G401 (cell line): ENCODE measurements around the gene SVBP. TPM values are rescaled to one million over a fixed set of nuclear protein-coding genes. Genes with fewer than 3 reads are reported as not detected.
"Not testable (repeated sequence)": the region's sequence is repeated elsewhere in the genome, so short reads cannot be mapped to it uniquely, and the experiment has no call there.

Experiments
- DNase-seq: peaks from one replicate; pipeline ENCODE4 v3.0.0-alpha.2; 2015; ENCODE audit warnings: low spot score
- in situ Hi-C: cut with HindIII; loops from 2 replicates; pipeline ENCODE4 v1.10.0; 2016; ENCODE audit warnings: low sequenced_read_pairs, mixed read lengths
- total RNA-seq: library from RNA; depleted of rRNA; stranded (reverse); fragments of >200 nt; shearing (Covaris generic); gene quantifications from 2 replicates; pipeline ENCODE4 v1.2.3, GENCODE V29; 2014; rRNA removed

SVBP gene, protein sequence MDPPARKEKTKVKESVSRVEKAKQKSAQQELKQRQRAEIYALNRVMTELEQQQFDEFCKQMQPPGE
- 19.9 and 20.8 TPM in 2 replicates for total RNA-seq

- DNase-seq, result peak; percentile 90
- in situ Hi-C loops, result no loop called here
Measured at GRCh38 chr1:42816585-42817439, at the start of gene SVBP, which contains the start of gene ERMAP. TSS of gene SVBP (minus strand) at chr1:42817397. CDS start at chr1:42816544, 853 bp downstream. TSS of gene ERMAP (plus strand) at chr1:42817122. CDS start at chr1:42830449, 13,327 bp downstream.

DNA sequence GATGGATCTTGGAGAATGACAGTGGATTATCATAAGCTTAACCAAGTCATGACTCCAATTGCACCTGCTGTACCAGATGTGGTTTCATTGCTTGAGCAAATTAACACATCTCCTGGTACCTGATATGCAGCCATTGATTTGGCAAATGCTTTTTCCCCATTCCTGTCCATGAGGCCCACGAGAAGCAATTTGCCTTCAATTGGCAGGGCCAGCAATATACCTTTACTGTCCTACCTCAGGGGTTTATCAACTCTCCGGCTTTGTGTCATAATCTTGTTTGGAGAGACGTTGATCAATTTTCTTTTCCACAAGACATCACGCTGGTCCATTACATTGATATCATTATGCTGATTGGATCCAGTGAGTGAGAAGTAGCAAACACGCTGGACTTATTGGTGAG, 49.4 kb upstream of the SVBP start:
- in situ Hi-C loops, result no loop called here
- DNase-seq, result no peak

DNA sequence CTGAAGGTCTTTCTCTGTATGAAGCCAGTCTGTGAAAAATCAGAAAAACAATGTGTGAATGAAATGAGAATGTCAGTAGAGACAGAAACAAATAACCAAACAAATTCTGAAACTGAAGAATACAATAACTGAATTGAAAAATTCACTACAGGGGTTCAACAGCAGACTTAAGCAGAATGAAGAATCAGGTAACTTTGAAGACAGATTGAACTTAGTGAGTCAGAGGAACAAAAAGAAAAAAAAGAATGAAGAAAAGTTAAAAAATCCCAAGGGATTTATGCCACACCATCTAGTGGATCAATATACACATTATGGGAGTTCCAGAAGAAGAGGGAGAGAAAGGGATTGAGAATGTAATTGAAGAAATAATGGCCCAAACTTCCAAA, 43.8 kb upstream of the SVBP start:
- in situ Hi-C loops, result no loop called here
- no peak for DNase-seq

DNA sequence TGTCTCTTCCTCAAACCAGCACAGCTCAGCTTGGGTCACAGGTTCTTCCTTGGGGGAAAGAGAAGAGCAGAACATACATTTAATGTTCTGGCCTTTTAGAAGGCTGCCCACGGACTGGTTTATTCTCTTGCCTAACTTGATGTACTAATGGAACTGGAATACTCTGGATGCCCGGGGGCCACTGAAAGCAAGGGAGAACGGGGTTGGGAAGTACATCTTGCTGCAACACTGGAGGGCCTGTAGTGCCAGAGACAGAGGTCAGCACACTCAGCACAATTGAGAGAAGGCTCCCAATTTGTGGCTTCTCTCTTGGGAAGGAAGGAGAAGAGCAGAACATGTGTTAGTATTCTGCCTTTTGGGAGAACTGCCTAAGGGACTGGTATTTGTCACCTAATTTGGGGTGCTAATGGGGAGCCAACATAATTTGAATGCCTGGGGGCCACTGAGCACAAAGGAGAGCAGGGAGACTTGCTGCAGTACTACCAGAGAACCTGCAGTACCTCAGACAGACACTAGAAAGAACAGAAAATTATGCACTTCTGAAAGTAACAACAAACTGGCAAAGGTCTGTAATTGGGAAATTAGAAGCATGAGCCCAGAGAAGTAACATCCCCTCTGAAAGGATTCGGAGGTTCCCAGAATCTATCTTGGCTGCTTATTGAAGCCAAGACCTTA, 43.3 kb upstream of the SVBP start:
- in situ Hi-C loops, result no loop called here
- DNase-seq, result no peak

- DNase-seq, in situ Hi-C loops: not testable (repeated sequence)
Measured at GRCh38 chr1:42859366-42859765, 42.2 kb upstream of the SVBP start.

- DNase-seq, in situ Hi-C loops: not testable (repeated sequence)
Measured at GRCh38 chr1:42856554-42856953, 39.4 kb upstream of the SVBP start.

DNA sequence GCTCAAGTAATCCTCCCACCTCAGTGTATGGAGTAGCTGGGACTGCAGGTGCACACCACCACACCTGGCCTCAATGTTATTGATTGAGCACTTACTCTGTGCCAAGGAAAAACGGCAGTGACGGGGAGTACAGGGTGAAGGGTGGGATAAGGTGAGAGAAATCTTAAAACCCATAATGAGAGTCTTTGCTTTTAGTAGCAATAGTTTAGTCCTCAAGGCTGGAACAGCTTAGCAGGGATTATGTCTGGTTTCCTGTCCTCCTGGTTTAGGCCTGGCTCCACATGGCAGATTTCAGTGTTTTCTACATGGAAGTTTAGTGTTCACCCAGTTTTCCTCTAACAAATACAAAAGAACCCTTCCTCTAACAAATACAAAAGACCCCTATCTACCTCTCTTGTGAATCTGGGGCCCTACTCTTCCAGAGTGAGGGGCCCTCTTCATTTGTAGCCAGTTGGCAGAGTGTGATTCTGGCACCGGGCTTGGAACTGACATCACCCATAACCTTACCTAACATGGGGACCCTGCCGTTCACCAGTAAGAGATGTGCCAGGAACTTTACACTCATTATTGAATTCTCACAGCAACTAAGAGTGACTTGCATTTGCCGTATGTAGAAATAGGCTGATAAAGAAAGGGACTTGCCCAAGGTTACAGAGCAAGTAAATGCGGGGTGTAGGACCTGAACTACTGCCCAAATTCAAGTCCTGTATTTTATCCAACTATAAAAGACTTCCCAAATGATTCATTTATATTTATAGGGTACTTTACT, 36.1 kb upstream of the SVBP start:
- no peak for DNase-seq
- in situ Hi-C loops, result no loop called here

- no peak for DNase-seq
Measured at GRCh38 chr1:42852608-42852980, 35.4 kb upstream of the SVBP start.

GRCh38 chr1:42851960-42852607, 34.9 kb upstream of the SVBP start:
- DNase-seq, result no peak
- in situ Hi-C loops, result no loop called here

More at GRCh38 chr1:42852608-42852980, 35.4 kb upstream of the SVBP start:
- in situ Hi-C loops, result no loop called here

DNA sequence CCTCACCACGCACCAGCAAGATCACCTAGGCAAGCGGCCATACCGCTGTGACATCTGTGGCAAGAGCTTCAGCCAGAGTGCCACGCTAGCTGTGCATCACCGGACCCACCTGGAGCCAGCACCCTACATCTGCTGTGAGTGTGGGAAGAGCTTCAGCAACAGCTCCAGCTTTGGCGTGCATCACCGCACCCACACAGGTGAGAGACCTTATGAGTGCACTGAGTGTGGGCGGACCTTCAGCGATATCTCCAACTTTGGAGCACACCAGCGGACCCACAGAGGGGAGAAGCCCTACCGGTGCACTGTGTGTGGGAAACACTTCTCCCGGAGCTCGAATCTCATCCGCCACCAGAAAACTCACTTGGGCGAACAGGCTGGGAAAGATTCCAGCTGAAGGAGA, 34.2 kb upstream of the SVBP start:
- no peak for DNase-seq
- in situ Hi-C loops, result no loop called here

DNA sequence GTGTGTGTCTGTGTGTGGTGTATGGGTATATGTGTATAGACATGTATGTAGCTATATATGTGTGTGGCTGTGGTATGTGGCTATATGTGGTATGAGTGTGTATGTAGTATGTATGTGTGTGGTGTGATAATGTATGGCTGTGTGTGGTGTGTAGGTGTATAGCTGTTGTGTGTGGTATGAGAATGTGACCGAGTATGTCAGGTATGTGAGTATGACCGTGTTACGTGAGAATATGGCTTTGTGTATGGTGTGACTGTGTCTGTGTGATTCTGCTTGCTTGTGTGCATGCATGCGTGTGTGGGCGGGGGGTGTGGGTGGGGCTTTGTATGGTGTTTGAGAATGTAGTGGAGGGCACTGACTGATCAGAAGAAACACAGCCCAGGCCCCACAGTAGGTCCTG, 32.7 kb upstream of the SVBP start:
- in situ Hi-C loops, result no loop called here
- DNase-seq, result no peak

DNA sequence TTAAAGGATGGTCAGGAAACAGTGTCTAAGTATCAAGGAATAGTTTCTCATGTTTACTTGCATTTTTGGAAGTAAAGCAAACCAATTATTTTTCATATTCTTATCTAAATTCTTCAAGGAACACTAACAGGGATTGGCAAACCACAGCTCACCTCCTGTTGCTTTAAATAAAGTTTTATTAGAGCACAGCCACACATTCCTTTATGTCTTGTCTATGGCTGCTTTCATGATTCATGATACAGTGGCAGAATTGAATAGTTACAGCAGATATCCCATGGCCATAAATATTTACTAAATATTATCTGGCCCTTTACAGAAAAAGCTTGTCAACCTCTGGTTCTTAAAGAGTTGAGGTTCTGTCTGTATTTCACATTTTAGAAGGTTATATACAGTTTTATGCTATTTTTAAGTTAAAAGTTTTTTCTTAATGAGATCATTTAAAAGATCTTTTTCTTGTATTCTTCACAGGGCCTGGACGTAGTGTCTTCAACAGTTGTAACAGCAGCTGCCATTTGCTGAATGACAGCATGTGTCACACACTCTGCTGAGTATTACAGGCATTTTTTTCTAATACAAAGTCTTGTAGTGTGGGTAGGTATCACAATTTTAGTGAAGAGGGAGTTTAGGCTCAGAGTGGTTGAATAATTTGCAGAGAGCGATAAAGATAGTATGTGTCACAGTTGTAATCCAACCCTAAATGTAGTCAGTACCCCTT, 31.8 kb upstream of the SVBP start:
- in situ Hi-C loops, result no loop called here
- no peak for DNase-seq

DNA sequence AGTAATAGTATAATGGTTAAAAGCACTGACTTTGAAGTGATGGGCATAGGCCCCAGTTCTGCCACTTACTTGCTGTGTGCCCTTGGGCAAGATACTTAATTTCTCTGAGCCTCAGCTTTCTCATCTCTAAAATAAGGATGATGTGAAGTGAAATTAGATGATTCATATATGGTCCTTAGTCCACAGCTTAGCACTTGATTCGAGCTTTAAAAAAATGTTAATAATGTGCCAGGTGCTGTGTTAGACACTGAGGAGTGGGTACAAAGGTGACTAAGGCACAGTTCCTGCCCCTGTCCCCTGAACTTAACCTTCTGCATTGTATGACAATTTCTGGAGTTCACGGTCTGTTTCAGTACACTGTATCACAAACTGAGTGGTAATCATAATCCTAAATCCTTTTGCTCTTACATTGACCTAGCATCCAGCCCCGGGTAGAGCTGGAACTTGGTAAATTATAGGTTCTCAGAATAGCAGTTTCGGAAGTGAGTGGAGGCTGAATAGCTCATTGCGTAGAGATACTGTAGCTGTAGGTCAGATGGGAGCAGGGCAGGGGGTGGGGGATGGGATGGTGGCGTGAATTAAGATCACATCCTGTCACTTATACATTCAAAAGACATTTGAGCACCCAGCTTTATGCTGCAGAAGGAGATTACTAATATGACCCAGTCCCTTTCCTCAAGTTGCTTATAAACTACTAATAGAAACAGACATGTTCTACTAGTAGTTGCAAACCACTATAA, 30.7 kb upstream of the SVBP start:
- no peak for DNase-seq
- in situ Hi-C loops, result no loop called here

GRCh38 chr1:42847111-42847595, 30.0 kb upstream of the SVBP start:
- no peak for DNase-seq
- in situ Hi-C loops, result no loop called here

- DNase-seq, result peak; percentile 98
- in situ Hi-C loops, result no loop called here
Measured at GRCh38 chr1:42846257-42847110, 29.3 kb upstream of the SVBP start, which contains the start of gene ZNF691. TSS of gene ZNF691 (plus strand) at chr1:42846613. CDS start at chr1:42849659, 3,046 bp downstream.

DNA sequence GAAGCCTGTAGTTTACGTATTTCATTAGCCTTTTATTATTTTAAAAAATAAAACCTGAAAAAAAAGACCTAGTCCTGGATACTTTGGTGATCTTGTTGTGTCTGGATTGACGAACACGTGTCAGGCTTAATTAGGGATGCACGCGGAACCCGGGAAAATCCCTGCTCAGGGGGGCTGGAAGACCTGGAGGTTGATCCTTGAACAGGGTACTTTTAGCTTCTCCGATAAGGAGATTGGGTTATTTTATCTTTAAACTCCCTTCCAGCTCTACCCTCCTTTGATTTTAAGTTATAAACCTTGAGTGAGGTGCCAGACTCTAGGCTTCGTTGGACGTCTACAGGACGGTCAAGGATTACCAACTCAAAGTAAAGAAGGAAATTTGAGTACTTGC, 28.7 kb upstream of the SVBP start:
- in situ Hi-C loops, result no loop called here
- DNase-seq, result no peak

- DNase-seq, result no peak
- in situ Hi-C loops, result no loop called here
Measured at GRCh38 chr1:42845193-42845592, 28.0 kb upstream of the SVBP start.
